Fibroblast of mammary gland (primary cell): ENCODE measurements around the gene UPF1.

Source experiments
- DNase-seq: peaks from one replicate; pipeline ENCODE4 v3.0.0-alpha.2; 2010; ENCODE audit warnings: low read depth
- H3K4me3 ChIP-seq: 2 replicates; pipeline ENCODE4 v1.5.1; 2011; ENCODE audit warnings: low read depth, mild to moderate bottlenecking, low read length, moderate library complexity; ENCODE audit not compliant: control insufficient read depth
- CTCF ChIP-seq: conservative IDR thresholded peaks from 2 replicates; pipeline ENCODE4 v1.5.1; 2011; ENCODE audit warnings: low read depth, low read length, inconsistent platforms; ENCODE audit not compliant: control insufficient read depth, insufficient read depth

Gene UPF1

GRCh38 chr19:18850471-18851375 lies 19.0 kb downstream of the UPF1 start:
- H3K4me3 ChIP-seq: no peak overlapping the region
- TF ChIP-seq CTCF: no peak
- DNase-seq: no peak

GRCh38 chr19:18851673-18852325 lies 20.0 kb downstream of the UPF1 start:
- no peak overlapping the region for H3K4me3 ChIP-seq
- DNase-seq: no peak
- no peak for TF ChIP-seq CTCF

GRCh38 chr19:18852648-18853047 lies 20.9 kb downstream of the UPF1 start:
- no peak for TF ChIP-seq CTCF
- no peak overlapping the region for H3K4me3 ChIP-seq
- no peak for DNase-seq

- H3K4me3 ChIP-seq: no peak overlapping the region
- DNase-seq: no peak
Observed at GRCh38 chr19:18853755-18854427, 22.1 kb downstream of the UPF1 start.

GRCh38 chr19:18854982-18855381 lies 23.2 kb downstream of the UPF1 start:
- TF ChIP-seq CTCF: no peak
- no peak overlapping the region for H3K4me3 ChIP-seq
- DNase-seq: no peak

More at GRCh38 chr19:18853755-18854427, 22.1 kb downstream of the UPF1 start:
- TF ChIP-seq CTCF: no peak

- TF ChIP-seq CTCF: no peak
- no peak overlapping the region for H3K4me3 ChIP-seq
- DNase-seq: no peak
Observed at GRCh38 chr19:18855647-18856384, 24.1 kb downstream of the UPF1 start.
